Measurements from ENCODE around the gene DAAM2.
A peak's percentile ranks its signal among the peaks of the same experiment; 100 is the strongest.

Gene DAAM2

DNA sequence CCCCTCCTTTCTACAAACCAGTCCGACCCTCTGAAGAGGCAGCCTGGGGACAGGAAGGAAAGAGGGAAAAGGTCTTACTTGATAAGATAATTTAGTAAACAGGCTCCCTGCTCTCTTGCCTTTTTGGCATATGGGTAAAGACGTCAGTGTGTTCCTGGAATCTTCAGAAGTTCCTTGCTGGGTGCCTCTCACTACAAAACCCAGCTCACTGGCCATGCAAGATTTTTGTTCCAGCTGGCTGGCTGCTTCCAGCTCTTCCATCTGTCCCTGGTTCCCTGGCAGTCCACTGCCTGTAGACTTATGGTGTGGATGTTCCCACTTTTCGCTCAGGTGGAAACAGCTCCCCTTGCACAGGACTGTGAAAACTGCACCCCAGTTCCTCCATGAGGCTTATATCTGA, 84.7 kb downstream of the DAAM2 start:
- Histone ChIP-seq H3K36me3 (ENCODE audit: control insufficient read depth, insufficient read depth, low read length, severe bottlenecking) (peaks cover 80% of the 10 kb centered on the region), H3K4me3 (ENCODE audit: low read length) (no peak overlapping the region), H3K9me3 (ENCODE audit: control insufficient read depth, low read length) (no peaks in the 10 kb centered on the region), H3K4me1 (ENCODE audit: control insufficient read depth, insufficient read depth, low read length) (peaks cover 4% of the 10 kb centered on the region), H3K9ac (ENCODE audit: low read length) (no peak overlapping the region), H3K27me3 (replicated peaks; ENCODE audit: control insufficient read depth, insufficient read depth, low read length) (no peaks in the 10 kb centered on the region)
- DNase-seq (ENCODE audit: low read depth) = no peak

DNA sequence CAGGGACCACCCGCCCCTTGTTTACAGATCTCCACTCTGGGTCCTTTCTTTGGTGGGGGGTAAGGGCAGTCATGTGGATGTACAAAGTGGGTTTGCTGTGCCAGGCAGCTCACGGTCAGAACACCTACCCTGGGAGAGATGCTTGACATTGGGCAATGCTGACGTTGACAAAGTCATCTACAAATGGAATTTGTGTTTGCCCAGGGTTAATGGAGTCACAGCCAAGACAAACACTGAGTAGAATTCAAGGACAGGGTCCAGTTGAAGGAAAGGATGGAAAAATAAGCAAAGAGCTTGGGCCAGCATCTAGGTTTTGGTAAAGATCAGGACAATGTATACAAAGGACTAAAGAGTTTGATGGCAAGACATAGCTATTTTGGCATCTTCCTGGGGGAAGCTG, 87.4 kb downstream of the DAAM2 start:
- Histone ChIP-seq H3K9ac (ENCODE audit: low read length) (no peak overlapping the region), H3K36me3 (ENCODE audit: control insufficient read depth, insufficient read depth, low read length, severe bottlenecking) (peaks cover 53% of the 10 kb centered on the region), H3K4me3 (ENCODE audit: low read length) (no peak overlapping the region), H3K27me3 (replicated peaks; ENCODE audit: control insufficient read depth, insufficient read depth, low read length) (no peaks in the 10 kb centered on the region), H3K9me3 (ENCODE audit: control insufficient read depth, low read length) (no peaks in the 10 kb centered on the region), H3K4me1 (ENCODE audit: control insufficient read depth, insufficient read depth, low read length) (peaks cover 23% of the 10 kb centered on the region)
- no peak for DNase-seq (ENCODE audit: low read depth)

DNA sequence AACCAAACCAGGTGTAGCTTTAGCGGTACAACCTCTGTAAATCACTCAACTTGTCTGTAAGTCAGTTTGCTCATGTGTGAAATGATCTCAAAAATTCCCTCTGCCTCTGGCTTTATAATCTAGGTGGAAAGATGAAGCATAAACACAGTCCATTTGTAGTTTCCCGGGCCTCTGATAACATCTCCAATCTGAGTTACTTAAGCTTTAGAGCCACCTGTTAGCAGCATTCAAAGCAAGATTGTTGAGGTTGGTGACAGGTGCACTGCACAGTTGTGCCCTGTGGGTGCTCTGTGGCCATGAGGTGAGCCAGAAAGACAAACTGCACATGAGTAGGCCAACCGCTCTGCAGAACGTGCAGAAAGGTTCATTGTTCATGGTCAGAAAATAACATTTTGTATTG, 88.4 kb downstream of the DAAM2 start:
- Histone ChIP-seq H3K36me3 (ENCODE audit: control insufficient read depth, insufficient read depth, low read length, severe bottlenecking) (peaks cover 43% of the 10 kb centered on the region), H3K9me3 (ENCODE audit: control insufficient read depth, low read length) (no peaks in the 10 kb centered on the region), H3K9ac (ENCODE audit: low read length) (no peak overlapping the region), H3K4me3 (ENCODE audit: low read length) (no peak overlapping the region), H3K4me1 (ENCODE audit: control insufficient read depth, insufficient read depth, low read length) (peaks cover 25% of the 10 kb centered on the region), H3K27me3 (replicated peaks; ENCODE audit: control insufficient read depth, insufficient read depth, low read length) (no peaks in the 10 kb centered on the region)
- no peak for DNase-seq (ENCODE audit: low read depth)

DNA sequence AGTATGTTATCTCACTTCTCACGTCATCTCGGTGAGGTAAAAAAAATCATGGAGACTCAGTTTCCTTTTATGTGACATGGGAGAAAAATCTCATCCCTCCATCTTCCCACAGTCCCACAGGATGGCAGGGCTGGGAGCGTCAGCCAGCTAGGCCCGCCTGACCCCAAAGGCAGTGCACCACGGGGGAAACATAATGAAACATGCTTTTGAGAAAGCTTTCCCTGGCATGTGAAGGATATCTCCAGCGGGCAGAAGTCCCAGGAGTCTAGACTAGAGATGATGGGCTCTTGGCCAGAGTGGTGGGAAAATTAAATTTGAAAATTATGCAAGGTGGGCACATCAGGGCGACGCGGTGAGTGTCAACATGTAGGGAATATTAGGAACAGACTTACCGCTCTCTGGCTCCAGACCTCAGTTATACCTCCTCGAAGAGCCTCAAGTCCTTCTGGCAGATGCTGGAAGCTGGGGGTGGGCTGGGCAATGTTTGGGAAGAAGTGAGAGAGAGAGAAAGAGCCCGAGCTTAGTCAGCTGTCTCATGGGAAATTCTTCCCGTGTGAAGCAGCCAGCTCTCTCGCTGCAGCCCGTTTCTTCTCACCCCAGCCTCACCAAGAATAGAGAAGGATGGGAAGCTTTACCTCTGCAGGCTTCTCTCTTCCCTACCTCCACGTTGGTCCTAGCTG, 89.8 kb downstream of the DAAM2 start:
- H3K9me3 ChIP-seq (ENCODE audit: control insufficient read depth, low read length) = no peaks in the 10 kb centered on the region
- H3K4me1 ChIP-seq (ENCODE audit: control insufficient read depth, insufficient read depth, low read length) = peaks cover 31% of the 10 kb centered on the region
- DNase-seq (ENCODE audit: low read depth) = peak; percentile 84
- peak overlapping the region; percentile 53 for H3K4me3 ChIP-seq (ENCODE audit: low read length)
- H3K36me3 ChIP-seq (ENCODE audit: control insufficient read depth, insufficient read depth, low read length, severe bottlenecking) = peaks cover 31% of the 10 kb centered on the region
- H3K27me3 ChIP-seq (replicated peaks; ENCODE audit: control insufficient read depth, insufficient read depth, low read length) = no peaks in the 10 kb centered on the region
- peak overlapping the region; percentile 74 for H3K9ac ChIP-seq (ENCODE audit: low read length)

DNA sequence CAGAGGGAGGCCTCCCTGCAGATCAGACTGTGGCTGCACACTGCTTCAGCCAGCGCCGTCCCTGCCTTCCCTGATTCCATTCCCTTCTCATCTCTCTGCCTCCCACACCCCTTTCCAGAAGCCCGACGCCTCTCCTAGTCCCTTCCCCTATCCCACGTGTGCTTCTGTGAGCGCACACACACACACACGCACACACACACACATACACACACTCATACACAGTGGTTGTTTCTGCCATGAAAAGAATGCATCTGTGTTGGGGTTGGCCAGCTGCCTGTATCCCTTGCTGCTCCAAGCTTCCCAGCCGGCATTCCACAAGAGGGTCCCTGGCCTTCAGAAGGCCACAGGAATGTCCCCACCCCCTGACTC, 90.3 kb downstream of the DAAM2 start:
- peak; percentile 91 for DNase-seq (ENCODE audit: low read depth)
- Histone ChIP-seq H3K27me3 (replicated peaks; ENCODE audit: control insufficient read depth, insufficient read depth, low read length) (no peaks in the 10 kb centered on the region), H3K4me1 (ENCODE audit: control insufficient read depth, insufficient read depth, low read length) (peaks cover 36% of the 10 kb centered on the region)

DNA sequence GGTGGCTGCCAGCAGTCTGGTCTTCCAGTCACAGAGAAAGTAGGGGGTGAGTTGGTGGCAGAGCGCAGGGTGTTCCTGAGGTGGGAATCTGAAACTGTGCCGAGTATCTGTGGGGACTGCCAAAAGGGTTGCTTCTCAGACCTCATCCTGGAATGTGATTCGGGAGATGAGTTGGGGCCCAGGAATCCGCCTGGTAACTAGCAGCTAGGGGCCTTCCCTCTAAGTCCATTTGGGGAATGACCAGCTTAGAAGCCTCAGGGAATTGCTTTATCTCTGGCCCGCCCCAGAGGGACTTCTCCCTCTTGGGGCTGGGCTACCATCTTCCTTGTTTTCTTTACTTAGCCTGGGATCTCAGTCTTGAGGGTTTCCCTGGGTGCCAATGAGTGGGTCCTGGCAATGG, 92.5 kb downstream of the DAAM2 start:
- H3K4me1 ChIP-seq (ENCODE audit: control insufficient read depth, insufficient read depth, low read length) = peaks cover 49% of the 10 kb centered on the region
- H3K36me3 ChIP-seq (ENCODE audit: control insufficient read depth, insufficient read depth, low read length, severe bottlenecking) = peaks cover 15% of the 10 kb centered on the region
- H3K9ac ChIP-seq (ENCODE audit: low read length) = no peak overlapping the region
- no peaks in the 10 kb centered on the region for H3K27me3 ChIP-seq (replicated peaks; ENCODE audit: control insufficient read depth, insufficient read depth, low read length)
- peak; percentile 42 for DNase-seq (ENCODE audit: low read depth)
- H3K9me3 ChIP-seq (ENCODE audit: control insufficient read depth, low read length) = no peaks in the 10 kb centered on the region
- H3K4me3 ChIP-seq (ENCODE audit: low read length) = no peak overlapping the region

More for the DNA sequence above, 90.3 kb downstream of the DAAM2 start:
- Histone ChIP-seq H3K9ac (ENCODE audit: low read length) (peak overlapping the region; percentile 74), H3K36me3 (ENCODE audit: control insufficient read depth, insufficient read depth, low read length, severe bottlenecking) (peaks cover 25% of the 10 kb centered on the region), H3K4me3 (ENCODE audit: low read length) (peak overlapping the region; percentile 53), H3K9me3 (ENCODE audit: control insufficient read depth, low read length) (no peaks in the 10 kb centered on the region)

DNA sequence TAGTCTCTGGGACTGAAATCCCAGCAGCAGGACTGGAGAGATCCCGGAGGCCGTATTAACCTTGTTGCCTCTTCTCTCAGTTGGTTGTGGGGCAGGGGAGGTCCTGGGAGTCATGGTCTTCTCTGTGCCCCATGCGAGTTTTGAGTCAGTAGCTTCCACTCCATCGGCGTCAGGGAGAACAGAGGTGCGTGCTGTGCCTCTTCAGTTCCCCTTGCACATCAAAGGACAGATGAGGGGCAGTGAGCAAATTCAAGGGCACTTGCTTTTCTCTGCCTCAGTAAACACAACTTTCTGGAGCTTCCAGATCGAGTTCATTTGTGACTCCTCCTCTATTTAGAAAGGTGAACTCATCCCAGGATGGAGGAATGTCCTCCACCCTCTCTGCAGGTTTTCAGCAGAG, 93.5 kb downstream of the DAAM2 start:
- Histone ChIP-seq H3K36me3 (ENCODE audit: control insufficient read depth, insufficient read depth, low read length, severe bottlenecking) (peaks cover 8% of the 10 kb centered on the region), H3K4me3 (ENCODE audit: low read length) (no peak overlapping the region), H3K9ac (ENCODE audit: low read length) (no peak overlapping the region), H3K27me3 (replicated peaks; ENCODE audit: control insufficient read depth, insufficient read depth, low read length) (no peaks in the 10 kb centered on the region), H3K4me1 (ENCODE audit: control insufficient read depth, insufficient read depth, low read length) (peaks cover 49% of the 10 kb centered on the region), H3K9me3 (ENCODE audit: control insufficient read depth, low read length) (no peaks in the 10 kb centered on the region)
- no peak for DNase-seq (ENCODE audit: low read depth)

DNA sequence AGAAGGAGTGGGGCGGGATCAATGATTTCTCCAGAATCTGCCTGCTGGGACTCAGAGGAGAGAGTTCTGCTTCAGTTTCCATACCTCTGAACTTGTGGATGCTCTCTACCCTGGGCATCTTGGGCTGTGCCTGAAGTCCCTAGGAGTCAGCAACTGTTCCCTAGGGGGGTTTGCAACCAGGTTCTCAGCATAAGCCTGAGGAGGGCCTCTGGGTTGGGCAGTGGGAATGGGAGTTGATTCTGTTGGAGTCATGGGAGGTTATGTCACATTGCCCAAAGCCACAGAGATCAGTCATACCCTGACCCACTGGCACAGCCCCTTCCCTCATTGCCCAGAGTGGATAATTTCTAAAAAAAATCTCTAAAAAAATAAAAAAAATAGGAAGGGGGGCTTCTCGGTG, 94.7 kb downstream of the DAAM2 start:
- H3K27me3 ChIP-seq (replicated peaks; ENCODE audit: control insufficient read depth, insufficient read depth, low read length) = no peaks in the 10 kb centered on the region
- no peaks in the 10 kb centered on the region for H3K9me3 ChIP-seq (ENCODE audit: control insufficient read depth, low read length)
- no peak overlapping the region for H3K9ac ChIP-seq (ENCODE audit: low read length)
- no peak overlapping the region for H3K4me3 ChIP-seq (ENCODE audit: low read length)
- H3K4me1 ChIP-seq (ENCODE audit: control insufficient read depth, insufficient read depth, low read length) = peaks cover 47% of the 10 kb centered on the region
- H3K36me3 ChIP-seq (ENCODE audit: control insufficient read depth, insufficient read depth, low read length, severe bottlenecking) = peaks cover 8% of the 10 kb centered on the region
- no peak for DNase-seq (ENCODE audit: low read depth)

DNA sequence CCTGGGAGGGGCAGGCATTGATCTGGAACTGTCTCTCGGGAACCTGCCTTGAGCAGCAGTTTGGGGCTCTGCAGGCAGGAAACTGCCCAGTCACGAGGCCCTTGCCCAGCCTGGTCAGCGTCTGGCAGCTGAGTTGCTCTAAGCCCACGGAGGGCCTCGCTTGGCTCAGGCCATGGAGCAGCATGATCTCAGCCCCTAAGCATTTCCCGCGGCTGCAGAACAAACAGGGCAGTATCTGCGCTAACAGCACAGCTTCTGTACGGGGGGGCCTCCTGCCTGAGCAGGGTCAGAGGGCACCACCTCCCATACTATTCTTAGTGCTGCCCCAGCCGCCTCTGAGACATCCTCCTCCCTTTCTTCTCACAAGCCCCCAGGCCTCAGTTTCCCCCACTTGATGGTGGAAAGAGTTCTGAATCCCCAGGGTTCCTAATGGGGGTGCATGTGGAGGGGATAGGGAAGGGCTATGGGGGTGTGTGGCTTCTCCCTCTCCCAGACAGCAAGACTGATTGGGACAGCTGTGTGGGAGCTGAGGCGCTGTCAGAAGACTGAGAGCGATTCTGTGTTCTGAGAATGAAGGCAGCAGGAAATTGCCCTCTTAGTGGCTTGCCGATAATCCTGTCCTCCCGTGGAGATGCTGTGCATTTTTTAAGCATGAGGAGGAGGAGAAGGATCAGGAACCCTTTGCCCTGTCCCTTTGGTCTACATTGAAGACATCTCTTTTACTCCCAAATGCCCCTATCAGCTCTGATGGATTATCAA, 95.7 kb downstream of the DAAM2 start:
- Histone ChIP-seq H3K4me3 (ENCODE audit: low read length) (peak overlapping the region; percentile 14), H3K9me3 (ENCODE audit: control insufficient read depth, low read length) (no peaks in the 10 kb centered on the region), H3K4me1 (ENCODE audit: control insufficient read depth, insufficient read depth, low read length) (peaks cover 46% of the 10 kb centered on the region), H3K27me3 (replicated peaks; ENCODE audit: control insufficient read depth, insufficient read depth, low read length) (no peaks in the 10 kb centered on the region), H3K9ac (ENCODE audit: low read length) (peak overlapping the region; percentile 32), H3K36me3 (ENCODE audit: control insufficient read depth, insufficient read depth, low read length, severe bottlenecking) (peaks cover 8% of the 10 kb centered on the region)
- peak; percentile 96 for DNase-seq (ENCODE audit: low read depth)

DNA sequence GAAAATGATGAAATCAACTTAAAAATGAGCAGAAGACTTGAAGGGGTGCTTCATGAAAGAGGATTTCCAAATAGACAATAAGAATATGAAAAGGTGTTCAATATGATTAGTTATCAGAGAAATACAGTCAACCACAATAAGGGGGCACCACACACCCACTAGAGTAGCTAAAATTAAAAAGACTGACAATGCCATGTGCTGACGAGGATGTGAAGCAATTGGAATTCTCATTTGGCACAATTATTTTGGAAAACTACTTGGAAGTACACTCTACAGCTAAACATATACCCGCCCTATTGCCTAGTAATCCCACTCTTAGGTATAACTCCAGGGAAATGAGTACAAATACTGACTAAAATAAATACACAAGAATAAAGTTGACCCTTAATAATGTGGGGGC, 97.1 kb downstream of the DAAM2 start:
- H3K27me3 ChIP-seq (replicated peaks; ENCODE audit: control insufficient read depth, insufficient read depth, low read length) = no peaks in the 10 kb centered on the region
- peaks cover 8% of the 10 kb centered on the region for H3K36me3 ChIP-seq (ENCODE audit: control insufficient read depth, insufficient read depth, low read length, severe bottlenecking)
- no peak overlapping the region for H3K4me3 ChIP-seq (ENCODE audit: low read length)
- no peak overlapping the region for H3K9ac ChIP-seq (ENCODE audit: low read length)
- H3K9me3 ChIP-seq (ENCODE audit: control insufficient read depth, low read length) = no peaks in the 10 kb centered on the region
- peaks cover 42% of the 10 kb centered on the region for H3K4me1 ChIP-seq (ENCODE audit: control insufficient read depth, insufficient read depth, low read length)
- no peak for DNase-seq (ENCODE audit: low read depth)

DNA sequence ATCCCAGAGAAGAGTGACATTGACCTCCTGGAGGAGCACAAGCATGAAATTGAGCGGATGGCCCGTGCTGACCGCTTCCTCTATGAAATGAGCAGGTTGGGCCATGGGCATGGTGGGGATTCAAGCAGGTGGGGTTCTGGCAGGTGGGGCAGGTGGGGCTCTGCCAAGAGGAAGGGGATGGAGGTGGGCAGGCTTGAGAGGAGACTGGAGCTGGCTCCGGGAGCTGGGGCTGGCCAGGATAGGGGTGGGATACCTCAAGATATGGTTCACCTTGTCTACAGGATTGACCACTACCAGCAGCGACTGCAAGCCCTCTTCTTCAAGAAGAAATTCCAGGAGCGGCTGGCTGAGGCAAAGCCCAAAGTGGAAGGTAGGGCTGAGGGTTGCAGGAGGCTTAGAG, 99.2 kb downstream of the DAAM2 start:
- peaks cover 10% of the 10 kb centered on the region for H3K36me3 ChIP-seq (ENCODE audit: control insufficient read depth, insufficient read depth, low read length, severe bottlenecking)
- no peak for DNase-seq (ENCODE audit: low read depth)
- H3K4me1 ChIP-seq (ENCODE audit: control insufficient read depth, insufficient read depth, low read length) = peaks cover 38% of the 10 kb centered on the region
- H3K9ac ChIP-seq (ENCODE audit: low read length) = no peak overlapping the region
- H3K9me3 ChIP-seq (ENCODE audit: control insufficient read depth, low read length) = no peaks in the 10 kb centered on the region
- no peak overlapping the region for H3K4me3 ChIP-seq (ENCODE audit: low read length)
- no peaks in the 10 kb centered on the region for H3K27me3 ChIP-seq (replicated peaks; ENCODE audit: control insufficient read depth, insufficient read depth, low read length)
